GM10248 (cell line): Measurements from ENCODE around the gene PJA1.

Experiments
- CTCF ChIA-PET: fragments of 300-600 bp; sonication (Branson Sonifier 250); formaldehyde crosslinking; extraction: SDS; loops from one replicate; lab custom pipeline; 2021; ENCODE audit warnings: antibody characterized with exemption; lab: Yijun Ruan, JAX
- POLR2A ChIA-PET: fragments of 350-650 bp; sonication (Branson Sonifier 250); formaldehyde crosslinking; extraction: SDS; loops from one replicate; lab custom pipeline; 2020; ENCODE audit warnings: antibody characterized with exemption; lab: Yijun Ruan, JAX
- DNase-seq: peaks from one replicate; pipeline ENCODE4 v3.0.0; 2012; ENCODE audit errors: extremely low spot score
- CTCF ChIP-seq: IDR thresholded peaks from 2 replicates; pipeline ENCODE4 v1.5.1; 2012; ENCODE audit warnings: mild to moderate bottlenecking, low read depth; ENCODE audit errors: extremely low read depth, missing control alignments, control extremely low read depth

Gene PJA1

GRCh38 chrX:69197690-69198089 lies 32.4 kb upstream of the PJA1 start:
- TF ChIP-seq CTCF: no peak
- ChIA-PET CTCF (interaction anchor here (1.6 kb wide), 1 partner anchor 39 kb away, joined by 4 read pairs; no protein-coding TSS in a partner anchor), POLR2A (no interaction called here)
- no peak for DNase-seq

GRCh38 chrX:69196666-69197065 lies 31.4 kb upstream of the PJA1 start:
- no peak for TF ChIP-seq CTCF
- CTCF ChIA-PET: interaction anchor here (1.6 kb wide), 1 partner anchor 38 kb away, joined by 4 read pairs; no protein-coding TSS in a partner anchor
- POLR2A ChIA-PET: no interaction called here
- no peak for DNase-seq

GRCh38 chrX:69195810-69196209 lies 30.6 kb upstream of the PJA1 start:
- TF ChIP-seq CTCF: no peak
- ChIA-PET POLR2A (no interaction called here), CTCF (interaction anchor here (1.6 kb wide), 1 partner anchor 37 kb away, joined by 4 read pairs; no protein-coding TSS in a partner anchor)
- DNase-seq: no peak

- ChIA-PET POLR2A (no interaction called here), CTCF (no interaction called here)
- no peak for TF ChIP-seq CTCF
- no peak for DNase-seq
Observed at GRCh38 chrX:69195192-69195591, 29.9 kb upstream of the PJA1 start.

GRCh38 chrX:69192603-69193002 lies 27.4 kb upstream of the PJA1 start:
- ChIA-PET CTCF (no interaction called here), POLR2A (no interaction called here)
- no peak for TF ChIP-seq CTCF
- DNase-seq: no peak

- ChIA-PET POLR2A (no interaction called here), CTCF (no interaction called here)
- DNase-seq: no peak
- TF ChIP-seq CTCF: no peak
Observed at GRCh38 chrX:69189576-69190371, 24.5 kb upstream of the PJA1 start.
